ENCODE results near the gene IRGC.

IRGC gene

DNA sequence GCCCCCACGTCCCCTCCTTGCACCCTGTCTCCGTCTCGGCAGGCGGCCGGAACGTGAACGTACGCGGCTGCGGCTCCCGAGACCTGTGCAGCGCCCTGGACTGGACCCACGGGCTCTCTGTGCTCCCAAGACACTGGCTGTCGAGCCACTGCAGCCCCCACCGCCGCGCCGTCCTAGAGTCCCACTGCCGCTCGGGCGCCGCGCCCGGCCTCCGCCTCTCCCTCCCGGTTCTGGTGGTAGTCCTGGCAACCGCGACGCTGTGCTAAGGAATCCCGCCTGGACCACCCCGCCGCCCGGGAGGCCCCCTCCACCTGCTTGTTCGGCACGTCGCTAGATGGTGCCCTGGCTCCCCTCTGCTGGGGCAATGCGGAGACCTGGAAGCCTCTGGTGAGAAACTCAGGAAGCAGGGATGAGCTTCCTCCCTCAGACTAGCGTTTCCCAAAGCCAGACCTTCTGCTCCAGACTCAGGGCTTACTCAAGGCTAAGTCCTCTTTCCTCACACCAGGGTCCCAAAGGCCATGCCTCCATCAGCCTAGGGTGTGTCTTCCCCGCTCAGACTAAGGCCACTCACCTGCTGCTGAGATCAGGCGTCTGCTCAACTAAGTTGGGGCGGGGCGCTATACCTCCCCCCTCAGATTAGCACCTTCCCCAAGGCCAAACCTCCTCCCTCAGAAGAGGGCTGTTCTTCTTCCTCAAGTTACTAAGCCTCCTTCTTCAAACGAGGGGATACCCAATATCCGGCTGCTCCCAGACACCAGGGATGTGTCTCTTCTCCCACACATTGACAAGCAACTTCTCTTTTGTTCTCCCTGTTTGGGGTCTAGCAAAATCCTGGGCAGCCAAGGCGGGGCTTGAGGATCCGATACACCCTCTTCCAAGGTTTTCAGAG, 16.1 kb upstream of the IRGC start:
- no peak for DNase-seq (ENCODE audit: low read depth in 1 of 2, low spot score in 1 of 2)
- in situ Hi-C loops (cut with HindIII; ENCODE audit: low pct_unique_long_range_greater_than_20kb, low sequenced_read_pairs) = no loop called here
- TF ChIP-seq JUND (IDR thresholded peaks at IDR 0.05; ENCODE audit: low read depth) = no peak

DNA sequence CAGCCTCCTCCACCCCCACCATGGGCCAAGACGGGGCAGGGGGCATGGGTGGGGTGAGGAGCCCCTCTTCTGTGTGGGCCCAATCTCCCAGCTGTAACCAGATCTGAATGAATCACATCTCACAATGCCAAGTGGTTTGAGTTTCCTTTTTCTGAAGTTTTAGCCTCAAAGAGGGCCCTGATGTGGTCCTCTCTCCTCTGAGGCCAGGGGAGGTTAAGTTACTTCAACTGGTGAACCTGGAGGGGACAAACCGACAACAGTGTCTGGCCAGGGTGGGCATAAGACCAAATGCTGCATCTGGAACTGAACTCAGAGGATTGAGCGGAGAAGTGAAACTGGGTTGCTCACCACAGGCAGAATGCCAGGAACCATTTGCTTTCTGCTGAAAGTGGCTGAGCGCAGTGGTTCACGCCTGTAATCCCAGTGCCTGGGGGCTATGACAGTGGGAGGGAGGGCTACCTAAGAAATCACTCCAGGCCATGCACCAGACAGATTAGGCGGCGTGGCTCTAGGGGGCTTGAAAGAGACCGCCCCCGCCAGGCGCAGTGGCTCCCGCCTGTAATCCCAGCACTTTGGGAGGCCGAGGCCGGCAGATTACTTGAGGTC, 15.4 kb upstream of the IRGC start:
- TF ChIP-seq JUND (IDR thresholded peaks at IDR 0.05; ENCODE audit: low read depth) = no peak
- in situ Hi-C loops (cut with HindIII; ENCODE audit: low pct_unique_long_range_greater_than_20kb, low sequenced_read_pairs) = no loop called here
- DNase-seq (ENCODE audit: low read depth in 1 of 2, low spot score in 1 of 2) = no peak

DNA sequence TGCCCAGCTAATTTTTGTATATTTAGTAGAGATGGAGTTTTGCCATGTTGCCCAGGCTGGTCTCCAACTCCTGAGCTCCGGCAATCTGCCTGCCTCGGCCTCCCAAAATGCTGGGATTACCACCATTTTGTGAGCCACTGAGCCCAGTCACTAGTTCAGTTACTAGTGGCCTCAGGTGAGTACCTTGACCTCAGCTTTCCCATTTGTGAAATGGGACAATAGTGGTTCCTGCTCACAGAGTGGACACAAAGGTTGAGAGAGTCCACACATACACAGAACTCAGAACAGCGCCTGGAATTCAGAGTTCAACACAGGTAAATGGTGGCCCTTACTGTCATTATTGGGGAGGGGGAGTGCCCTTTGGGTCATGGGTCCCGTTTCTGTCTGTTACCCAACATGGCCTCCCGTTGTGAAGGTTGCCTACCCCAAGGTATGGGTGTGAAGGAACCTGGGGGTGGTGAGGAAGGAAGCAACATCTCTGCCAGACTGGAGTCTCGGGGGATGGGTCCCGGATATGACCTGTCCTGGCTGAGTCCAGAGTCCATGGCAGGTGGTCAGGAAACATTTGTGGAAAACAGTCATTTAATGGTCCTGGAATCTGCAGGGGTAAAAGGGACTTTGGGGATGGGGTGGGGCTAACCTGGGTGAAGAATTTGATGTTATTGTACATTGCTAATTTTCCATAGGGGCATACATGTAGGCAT, 11.7 kb upstream of the IRGC start:
- TF ChIP-seq JUND (IDR thresholded peaks at IDR 0.05; ENCODE audit: low read depth) = no peak
- in situ Hi-C loops (cut with HindIII; ENCODE audit: low pct_unique_long_range_greater_than_20kb, low sequenced_read_pairs) = no loop called here

DNA sequence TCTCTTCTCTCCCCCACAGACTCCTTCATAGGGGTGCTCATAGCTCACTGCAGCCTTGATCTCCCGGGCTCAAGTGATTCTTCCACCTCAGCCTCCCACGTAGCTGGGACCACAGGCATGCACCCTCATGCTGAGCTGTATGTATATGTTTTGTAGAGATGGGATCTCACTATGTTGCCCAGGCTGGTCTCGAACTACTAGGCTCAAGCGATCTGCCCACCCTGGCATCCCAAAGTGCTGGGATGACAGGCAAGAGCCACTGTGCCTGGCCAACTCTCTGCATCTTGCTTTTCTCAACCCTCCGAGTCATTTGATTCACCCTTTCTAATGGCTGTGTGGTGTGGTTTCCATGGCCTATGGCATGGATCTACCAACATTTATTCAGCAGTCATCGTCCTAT, 10.1 kb upstream of the IRGC start:
- in situ Hi-C loops (cut with HindIII; ENCODE audit: low pct_unique_long_range_greater_than_20kb, low sequenced_read_pairs) = no loop called here
- no peak for DNase-seq (ENCODE audit: low read depth in 1 of 2, low spot score in 1 of 2)
- no peak for TF ChIP-seq JUND (IDR thresholded peaks at IDR 0.05; ENCODE audit: low read depth)

More for the DNA sequence above, 11.7 kb upstream of the IRGC start:
- no peak for DNase-seq (ENCODE audit: low read depth in 1 of 2, low spot score in 1 of 2)

DNA sequence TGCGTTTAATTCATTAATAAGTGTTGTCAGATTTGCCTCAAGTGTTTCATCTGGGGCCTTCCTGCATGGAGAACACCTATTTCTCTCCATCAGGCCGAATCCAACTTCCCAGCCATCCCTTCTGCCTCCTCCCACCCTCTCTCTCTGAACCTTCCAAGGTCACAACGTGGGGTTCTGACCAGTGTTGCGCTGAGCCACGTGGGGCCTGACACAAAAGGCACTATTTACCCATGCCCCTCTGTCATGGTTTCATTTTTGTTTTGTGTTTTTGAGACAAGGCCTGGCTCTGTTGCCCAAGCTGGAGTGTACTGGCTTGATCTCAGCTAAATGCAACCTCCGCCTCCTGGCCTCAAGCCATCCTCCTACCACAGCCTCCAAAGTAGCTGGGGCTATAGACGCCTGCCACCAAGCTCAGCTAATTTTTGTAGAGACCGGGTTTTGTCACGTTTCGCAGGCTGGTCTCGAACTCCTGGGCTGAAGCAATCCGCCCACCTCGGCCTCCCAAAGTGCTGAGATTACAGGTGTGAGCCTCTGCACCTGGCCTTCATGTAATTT, 8.6 kb upstream of the IRGC start:
- no peak for TF ChIP-seq JUND (IDR thresholded peaks at IDR 0.05; ENCODE audit: low read depth)
- in situ Hi-C loops (cut with HindIII; ENCODE audit: low pct_unique_long_range_greater_than_20kb, low sequenced_read_pairs) = no loop called here
- DNase-seq (ENCODE audit: low read depth in 1 of 2, low spot score in 1 of 2) = no peak

DNA sequence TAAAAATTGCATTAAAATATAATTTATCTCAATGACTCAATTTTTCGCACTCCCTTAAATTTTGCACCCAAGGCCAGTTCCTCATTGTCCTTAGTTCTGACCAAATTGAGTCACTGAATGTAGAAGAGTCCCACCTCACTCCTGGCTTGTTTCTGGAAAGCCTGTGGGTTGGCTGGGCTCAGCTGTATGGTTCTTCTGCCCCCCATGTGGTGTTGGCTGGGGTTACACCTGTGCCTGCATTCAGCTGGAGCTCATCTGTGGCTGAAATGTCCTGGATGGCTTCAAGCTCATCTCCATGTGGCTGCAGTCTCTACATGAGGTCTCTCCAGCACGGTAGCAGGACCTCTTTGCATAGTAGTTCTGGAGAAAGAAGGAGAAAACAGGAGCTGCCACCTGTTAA, 7.2 kb upstream of the IRGC start:
- in situ Hi-C loops (cut with HindIII; ENCODE audit: low pct_unique_long_range_greater_than_20kb, low sequenced_read_pairs) = no loop called here
- TF ChIP-seq JUND (IDR thresholded peaks at IDR 0.05; ENCODE audit: low read depth) = no peak
- DNase-seq (ENCODE audit: low read depth in 1 of 2, low spot score in 1 of 2) = no peak

DNA sequence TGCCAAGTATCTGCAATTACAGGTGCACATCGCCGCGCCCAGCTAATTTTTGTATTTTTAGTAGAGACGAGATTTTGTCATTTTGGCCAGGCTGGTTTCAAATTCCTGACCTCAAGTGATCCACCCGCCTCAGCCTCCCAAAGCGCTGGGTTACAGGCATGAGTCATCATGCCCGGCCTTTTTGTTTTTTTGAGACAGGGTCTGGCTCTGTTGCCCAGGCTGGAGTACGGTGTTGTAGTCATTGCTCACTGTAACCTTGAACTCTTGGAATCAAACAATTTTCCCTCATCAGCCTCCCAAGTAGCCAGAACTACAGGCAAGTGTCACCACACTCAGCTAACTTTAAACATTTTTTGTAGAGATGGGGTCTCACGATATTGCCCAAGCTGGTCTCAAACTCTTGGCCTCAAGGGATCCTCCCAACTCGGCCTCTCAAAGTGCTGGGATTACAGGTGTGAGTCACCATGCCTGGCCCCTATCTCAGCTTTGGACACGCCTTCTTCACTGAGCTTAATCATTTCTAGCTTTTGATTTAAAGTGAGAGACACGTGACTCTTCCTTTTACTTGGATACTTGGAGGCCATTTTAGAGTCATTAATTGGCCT, 4.0 kb upstream of the IRGC start:
- TF ChIP-seq JUND (IDR thresholded peaks at IDR 0.05; ENCODE audit: low read depth) = no peak
- no peak for DNase-seq (ENCODE audit: low read depth in 1 of 2, low spot score in 1 of 2)
- in situ Hi-C loops (cut with HindIII; ENCODE audit: low pct_unique_long_range_greater_than_20kb, low sequenced_read_pairs) = no loop called here

DNA sequence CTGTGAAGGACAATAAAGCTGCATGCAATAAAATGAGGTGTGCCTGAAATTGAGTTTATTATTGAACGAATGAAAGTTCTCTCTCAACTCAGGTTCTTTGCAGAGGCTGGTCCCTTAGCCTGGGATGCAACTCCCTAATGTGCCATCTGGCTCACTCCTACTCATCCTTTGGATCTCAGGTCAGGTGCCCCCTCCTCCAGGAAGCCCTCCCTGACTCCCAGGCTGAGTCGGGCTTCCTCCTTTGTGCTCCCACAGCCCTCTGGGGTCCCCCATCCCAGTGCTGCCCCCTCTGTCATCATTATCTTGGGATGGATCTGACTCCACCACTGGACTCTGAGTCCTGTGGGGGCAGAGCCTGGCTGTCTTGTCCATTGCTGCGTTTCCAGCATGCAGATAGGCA, 2.7 kb upstream of the IRGC start:
- in situ Hi-C loops (cut with HindIII; ENCODE audit: low pct_unique_long_range_greater_than_20kb, low sequenced_read_pairs) = no loop called here

DNA sequence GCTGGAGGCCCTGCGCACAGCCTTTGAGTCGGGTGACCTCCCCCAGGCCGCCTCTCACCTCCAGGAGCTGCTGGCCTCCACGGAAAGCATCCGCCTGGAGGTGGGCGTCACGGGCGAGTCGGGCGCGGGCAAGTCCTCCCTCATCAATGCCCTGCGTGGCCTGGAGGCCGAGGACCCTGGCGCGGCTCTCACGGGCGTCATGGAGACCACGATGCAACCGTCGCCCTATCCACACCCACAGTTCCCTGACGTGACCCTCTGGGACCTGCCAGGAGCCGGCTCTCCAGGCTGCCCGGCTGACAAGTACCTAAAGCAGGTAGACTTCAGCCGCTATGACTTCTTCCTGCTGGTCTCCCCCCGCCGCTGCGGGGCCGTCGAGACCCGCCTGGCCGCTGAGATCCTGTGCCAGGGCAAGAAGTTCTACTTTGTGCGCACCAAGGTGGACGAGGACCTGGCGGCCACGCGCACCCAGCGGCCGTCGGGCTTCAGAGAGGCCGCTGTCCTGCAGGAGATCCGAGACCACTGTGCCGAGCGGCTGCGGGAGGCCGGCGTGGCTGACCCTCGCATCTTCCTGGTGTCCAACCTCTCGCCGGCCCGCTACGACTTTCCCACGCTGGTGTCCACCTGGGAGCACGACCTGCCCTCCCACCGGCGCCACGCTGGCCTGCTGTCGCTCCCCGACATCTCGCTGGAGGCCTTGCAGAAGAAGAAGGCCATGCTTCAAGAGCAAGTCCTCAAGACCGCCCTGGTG, 2.9 kb downstream of the IRGC start:
- in situ Hi-C loops (cut with HindIII; ENCODE audit: low pct_unique_long_range_greater_than_20kb, low sequenced_read_pairs) = no loop called here
- no peak for TF ChIP-seq JUND (IDR thresholded peaks at IDR 0.05; ENCODE audit: low read depth)
- no peak for DNase-seq (ENCODE audit: low read depth in 1 of 2, low spot score in 1 of 2)

More for the DNA sequence above, 2.7 kb upstream of the IRGC start:
- DNase-seq (ENCODE audit: low read depth in 1 of 2, low spot score in 1 of 2) = no peak
- no peak for TF ChIP-seq JUND (IDR thresholded peaks at IDR 0.05; ENCODE audit: low read depth)

DNA sequence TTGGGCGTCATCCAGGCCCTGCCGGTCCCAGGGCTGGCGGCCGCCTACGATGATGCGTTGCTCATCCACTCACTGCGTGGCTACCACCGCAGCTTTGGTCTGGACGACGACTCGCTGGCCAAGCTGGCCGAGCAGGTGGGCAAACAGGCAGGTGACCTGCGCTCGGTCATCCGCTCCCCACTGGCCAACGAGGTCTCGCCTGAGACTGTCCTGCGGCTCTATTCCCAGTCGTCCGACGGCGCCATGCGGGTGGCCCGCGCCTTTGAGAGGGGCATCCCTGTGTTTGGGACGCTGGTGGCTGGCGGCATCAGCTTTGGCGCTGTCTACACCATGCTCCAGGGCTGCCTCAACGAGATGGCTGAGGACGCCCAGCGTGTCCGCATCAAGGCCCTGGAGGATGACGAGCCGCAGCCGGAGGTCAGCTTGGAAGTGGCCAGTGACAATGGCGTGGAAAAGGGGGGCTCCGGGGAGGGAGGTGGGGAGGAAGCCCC, 3.5 kb downstream of the IRGC start:
- DNase-seq (ENCODE audit: low read depth in 1 of 2, low spot score in 1 of 2) = no peak
- in situ Hi-C loops (cut with HindIII; ENCODE audit: low pct_unique_long_range_greater_than_20kb, low sequenced_read_pairs) = no loop called here
- no peak for TF ChIP-seq JUND (IDR thresholded peaks at IDR 0.05; ENCODE audit: low read depth)

DNA sequence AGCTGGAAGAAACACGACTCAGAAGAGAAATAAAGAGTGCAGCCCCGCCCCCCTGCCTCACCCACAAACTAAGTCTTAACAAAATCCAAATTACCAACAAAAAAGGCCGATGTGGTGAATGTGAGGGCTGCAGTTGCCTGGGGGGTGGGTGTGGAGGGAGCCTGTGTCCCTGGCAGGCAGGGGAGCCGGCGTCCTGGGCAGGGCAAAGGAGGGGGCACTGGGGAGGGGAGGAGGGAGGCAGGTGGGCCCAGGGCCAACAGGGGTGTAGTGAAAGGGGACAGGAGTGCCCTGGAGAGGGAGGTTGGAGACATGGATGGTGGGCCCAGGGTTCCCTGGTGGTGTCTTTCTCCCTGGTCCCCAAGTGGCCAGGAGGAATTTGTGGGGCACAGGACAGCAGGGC, 4.0 kb downstream of the IRGC start:
- DNase-seq (ENCODE audit: low read depth in 1 of 2, low spot score in 1 of 2) = no peak
- no peak for TF ChIP-seq JUND (IDR thresholded peaks at IDR 0.05; ENCODE audit: low read depth)
- in situ Hi-C loops (cut with HindIII; ENCODE audit: low pct_unique_long_range_greater_than_20kb, low sequenced_read_pairs) = no loop called here

DNA sequence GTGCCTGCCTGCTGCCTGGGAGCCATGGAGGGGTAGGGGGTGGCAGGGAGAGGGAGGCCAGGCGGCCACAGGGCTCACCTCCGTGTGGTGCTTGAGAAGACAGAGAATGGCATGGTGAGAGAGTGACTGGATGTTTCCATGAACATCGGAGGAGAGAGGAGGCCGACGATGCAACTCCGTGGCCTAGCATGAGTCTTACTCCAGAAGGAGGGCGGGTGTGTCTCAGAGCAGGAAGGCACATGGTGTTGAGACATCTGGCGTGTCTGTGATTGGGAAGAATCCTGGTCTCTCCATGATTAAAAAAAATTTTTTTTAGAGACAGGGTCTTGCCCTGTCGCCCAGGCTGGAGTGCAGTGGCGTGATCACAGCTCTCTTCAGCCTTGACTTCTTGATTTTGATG, 5.1 kb downstream of the IRGC start:
- in situ Hi-C loops (cut with HindIII; ENCODE audit: low pct_unique_long_range_greater_than_20kb, low sequenced_read_pairs) = no loop called here
- TF ChIP-seq JUND (IDR thresholded peaks at IDR 0.05; ENCODE audit: low read depth) = no peak
- no peak for DNase-seq (ENCODE audit: low read depth in 1 of 2, low spot score in 1 of 2)
